ENCODE results near the gene IGSF21. TPM values are rescaled to one million over a fixed set of nuclear protein-coding genes. Genes with fewer than 3 reads are reported as not detected.

IGSF21 gene
- total and polyA plus RNA-seq, 2 donors (not counting 3 experiments of a cell fraction or from before 2014, with no cell fraction given) = not detected

GRCh38 chr1:18108299-18109057 lies 880 bp downstream of the IGSF21 start:
- H3K36me3 ChIP-seq (ENCODE audit: control insufficient read depth in 2 of 2, extremely low read depth in 1 of 2, insufficient read depth in 2 of 2, low read length in 2 of 2) = no peaks in the 10 kb centered on the region
- no peaks in the 10 kb centered on the region for H4K20me1 ChIP-seq (replicated peaks; ENCODE audit: control insufficient read depth, extremely low read depth, insufficient read depth, low read length)
- intact Hi-C loops (cut with micrococcal nuclease) (no loop called here), dilution Hi-C loops (cut with MboI; ENCODE audit: extremely low pct_ligation_motif_present, low sequenced_read_pairs) (no loop called here)
- ChIA-PET CTCF (no interaction called here), POLR2A (no interaction called here)
- H2AFZ ChIP-seq (ENCODE audit: low read depth, low read length) = no peak overlapping the region
- TF ChIP-seq EZH2 (IDR thresholded peaks at IDR 0.05; ENCODE audit: borderline replicate concordance, low read depth, low read length, severe bottlenecking) (no peak), POLR2A (IDR thresholded peaks at IDR 0.05; ENCODE audit: low read depth, low read length) (no peak), JUN (IDR thresholded peaks at IDR 0.05; ENCODE audit: borderline replicate concordance, insufficient read depth, insufficient read length, low read depth) (no peak), GATA2 (IDR thresholded peaks at IDR 0.05; ENCODE audit: insufficient read depth, insufficient read length, low read depth, low read length) (no peak), MAX (IDR thresholded peaks at IDR 0.05; ENCODE audit: insufficient read depth, insufficient read length) (no peak), POLR2AphosphoS5 (IDR thresholded peaks at IDR 0.05; ENCODE audit: insufficient read depth, low read depth, low read length) (no peak), CTCF (IDR thresholded peaks at IDR 0.05; ENCODE audit: extremely low read depth in 1 of 2, insufficient read depth in 1 of 2, low read depth in 1 of 2, low read length in 2 of 2) (no peak), MYC (IDR thresholded peaks at IDR 0.05; ENCODE audit: low read depth, low read length) (no peak), FOS (IDR thresholded peaks at IDR 0.05; ENCODE audit: borderline replicate concordance, insufficient read depth, low read length) (no peak)
- no peak overlapping the region for H3K4me3 ChIP-seq (replicated peaks in 1 of 3; ENCODE audit: insufficient read depth in 1 of 3, low read depth in 1 of 3, low read length in 3 of 3)
- no peak overlapping the region for H3K4me2 ChIP-seq (ENCODE audit: insufficient read depth, low read length)
- FAIRE-seq (no peak), DNase-seq (ENCODE audit: low read depth, low spot score) (no peak)
- no peaks in the 10 kb centered on the region for H3K4me1 ChIP-seq (ENCODE audit: control insufficient read depth, extremely low read depth, insufficient read depth, low read length)
- H3K27ac ChIP-seq (ENCODE audit: insufficient read depth, low read depth, low read length) = no peak overlapping the region
- no peaks in the 10 kb centered on the region for H3K79me2 ChIP-seq (ENCODE audit: control insufficient read depth, insufficient read depth, low read length)
- BruUV-seq (replicated peaks) = no TSS peak
- H3K9ac ChIP-seq (replicated peaks; ENCODE audit: extremely low read depth, insufficient read depth, low read length) = no peak overlapping the region
- H3K27me3 ChIP-seq (ENCODE audit: control insufficient read depth in 2 of 2, insufficient read depth in 2 of 2, low read length in 2 of 2) = peaks cover 20 to 40% of the 10 kb centered on the region in 2 experiments
- no peaks in the 10 kb centered on the region for H3K9me3 ChIP-seq (replicated peaks; ENCODE audit: control insufficient read depth, insufficient read depth, low read length)
- no peaks in the 10 kb centered on the region for H3K9me1 ChIP-seq (replicated peaks; ENCODE audit: control insufficient read depth, extremely low read depth, insufficient read depth, low read length)
